GM23338 (cell line): ENCODE results near the gene RASSF4. TPM values are rescaled to one million over a fixed set of nuclear protein-coding genes. Genes with fewer than 3 reads are reported as not detected.

ENCODE experiments used
- ATAC-seq: fragments of 200-7000 bp; cut with Tn5 transposase; 3 replicates; pipeline ENCODE4 v1.9.1; 2020
- DNase-seq: peaks from one replicate; pipeline ENCODE4 v3.0.0-alpha.2; 2015; ENCODE audit warnings: low spot score
- H2AFZ ChIP-seq: fragments of 200-600 bp; sonication (generic); 2 replicates; pipeline ENCODE4 v1.8.0; 2016; ENCODE audit warnings: antibody characterized with exemption, mild to moderate bottlenecking, moderate library complexity
- H3F3A ChIP-seq: fragments of 200-600 bp; sonication (generic); replicated peaks from 2 replicates; pipeline ENCODE4 v1.8.0; 2017; ENCODE audit warnings: antibody characterized with exemption, mixed run types, low read depth
- H3K27ac ChIP-seq: fragments of 200-600 bp; sonication (generic); 2 replicates; pipeline ENCODE4 v1.6.1; 2016; ENCODE audit warnings: low read depth
- H3K27me3 ChIP-seq: fragments of 200-600 bp; sonication (generic); 2 replicates; pipeline ENCODE4 v1.8.0; 2016; ENCODE audit warnings: mild to moderate bottlenecking, mixed run types, moderate library complexity; ENCODE audit not compliant: insufficient read depth
- H3K36me3 ChIP-seq: fragments of 200-600 bp; sonication (generic); 2 replicates; pipeline ENCODE4 v1.8.0; 2016; ENCODE audit warnings: mild to moderate bottlenecking; ENCODE audit not compliant: insufficient read depth
- H3K4me1 ChIP-seq: fragments of 200-600 bp; sonication (generic); 2 replicates; pipeline ENCODE4 v1.8.0; 2016; ENCODE audit warnings: mild to moderate bottlenecking, moderate library complexity; ENCODE audit not compliant: insufficient read depth
- H3K4me2 ChIP-seq: fragments of 200-600 bp; sonication (generic); 2 replicates; pipeline ENCODE4 v1.7.1; 2017; ENCODE audit warnings: mixed run types
- H3K4me3 ChIP-seq: fragments of 200-600 bp; sonication (generic); 2 replicates; pipeline ENCODE4 v1.6.1; 2016; ENCODE audit warnings: mixed run types
- H3K79me2 ChIP-seq: fragments of 200-600 bp; sonication (generic); replicated peaks from 2 replicates; pipeline ENCODE4 v1.8.0; 2017; ENCODE audit warnings: mild to moderate bottlenecking; ENCODE audit not compliant: insufficient read depth
- H3K9me2 ChIP-seq: fragments of 200-600 bp; sonication (generic); 2 replicates; pipeline ENCODE4 v1.8.0; 2017; ENCODE audit not compliant: insufficient read depth
- H4K20me1 ChIP-seq: fragments of 200-600 bp; sonication (generic); replicated peaks from 2 replicates; pipeline ENCODE4 v1.8.0; 2017; ENCODE audit warnings: mild to moderate bottlenecking; ENCODE audit not compliant: insufficient read depth
- H3K27ac Mint-ChIP-seq: 2 replicates; pipeline ENCODE4 v1.8.0; 2020; ENCODE audit warnings: inconsistent platforms, mild to moderate bottlenecking, moderate library complexity, mixed read lengths
- H3K27me3 Mint-ChIP-seq: 3 replicates; pipeline ENCODE4 v1.8.0; 2022; ENCODE audit warnings: low read depth, mild to moderate bottlenecking, moderate library complexity, mixed read lengths, inconsistent platforms; ENCODE audit not compliant: insufficient read depth, poor library complexity
- H3K36me3 Mint-ChIP-seq: 3 replicates; pipeline ENCODE4 v1.8.0; 2021; ENCODE audit warnings: low read depth, mild to moderate bottlenecking, inconsistent platforms, moderate library complexity, mixed read lengths
- H3K4me1 Mint-ChIP-seq: 3 replicates; pipeline ENCODE4 v1.8.0; 2020; ENCODE audit warnings: mild to moderate bottlenecking, inconsistent platforms, mixed read lengths
- H3K4me3 Mint-ChIP-seq: 3 replicates; pipeline ENCODE4 v1.8.0; 2021; ENCODE audit warnings: moderate library complexity, mild to moderate bottlenecking, inconsistent platforms, mixed read lengths
- H3K9me3 Mint-ChIP-seq: 3 replicates; pipeline ENCODE4 v1.8.0; 2020; ENCODE audit warnings: moderate library complexity, mild to moderate bottlenecking, inconsistent platforms, mixed read lengths
- EZH2 ChIP-seq: fragments of 200-600 bp; sonication (generic); IDR thresholded peaks from one replicate; pipeline ENCODE4 v1.8.0; 2017; ENCODE audit warnings: antibody characterized with exemption, mild to moderate bottlenecking, low read depth; ENCODE audit not compliant: unreplicated experiment
- JUNB ChIP-seq: IDR thresholded peaks from one replicate; pipeline ENCODE4 v1.6.1; 2016; ENCODE audit warnings: antibody characterized with exemption; ENCODE audit not compliant: unreplicated experiment
- REST ChIP-seq: IDR thresholded peaks from one replicate; pipeline ENCODE4 v1.6.1; 2018; ENCODE audit warnings: antibody characterized with exemption; ENCODE audit not compliant: unreplicated experiment
- ZNF114 ChIP-seq: fragments of 250-450 bp; sonication (Bioruptor Pico); IDR thresholded peaks from 2 replicates; pipeline ENCODE4 v1.5.0; 2020; ENCODE audit warnings: mild to moderate bottlenecking, moderate library complexity
- ZNF331 ChIP-seq: fragments of 250-450 bp; sonication (Bioruptor Pico); IDR thresholded peaks from 2 replicates; pipeline ENCODE4 v1.5.0; 2020; ENCODE audit warnings: low read depth, mild to moderate bottlenecking, moderate library complexity
- ZNF462 ChIP-seq: fragments of 250-450 bp; sonication (Bioruptor Pico); IDR thresholded peaks from 2 replicates; pipeline ENCODE4 v1.5.0; 2020; ENCODE audit warnings: mild to moderate bottlenecking, moderate library complexity
- polyA plus RNA-seq: library from polyadenylated mRNA; unstranded; fragments of >200 nt; fragmentation: Nextera tagmentation; extraction: Ambion mirVana; gene quantifications from 2 replicates; pipeline ENCODE4 v1.2.1, GENCODE V29; 2016
- total RNA-seq: library from RNA; depleted of rRNA; stranded (reverse); fragments of >200 nt; shearing (Covaris generic); gene quantifications from 2 replicates; pipeline ENCODE4 v1.2.3, GENCODE V29; 2014

Gene RASSF4
- total and polyA plus RNA-seq, 2 experiments from 2014 or later, result 12.4 to 13.6 TPM

- TF ChIP-seq ZNF462 (CRISPR knock-in tag) (no peak), EZH2 (no peak), REST (no peak), ZNF331 (CRISPR knock-in tag) (no peak)
Measured at GRCh38 chr10:44994752-44995530, 35.3 kb downstream of the RASSF4 start (continued).

GRCh38 chr10:44995581-44995913 is 35.9 kb downstream of the RASSF4 start:
- Histone ChIP-seq H3K4me1 (peaks cover 21% of the 10 kb centered on the region), H2AFZ (no peak overlapping the region), H3K27ac (no peak overlapping the region), H3K79me2 (no peaks in the 10 kb centered on the region), H3K4me2 (no peak overlapping the region), H3K4me3 (no peak overlapping the region), H3F3A (0 out of 2 replicates have a peak, but pooled peaks cover 7% of the 10 kb centered on the region), H3K27me3 (no peaks in the 10 kb centered on the region), H3K36me3 (no peaks in the 10 kb centered on the region), H4K20me1 (no peaks in the 10 kb centered on the region), H3K9me2 (no peaks in the 10 kb centered on the region)
- ATAC-seq (no peak), DNase-seq (no peak)
- Mint-ChIP-seq H3K27ac (no peak overlapping the region), H3K4me1 (peaks cover 50% of the 10 kb centered on the region), H3K9me3 (peaks cover 5% of the 10 kb centered on the region; the same call in 1 of the 3 replicates), H3K27me3 (peaks cover 12% of the 10 kb centered on the region), H3K36me3 (peaks cover 6% of the 10 kb centered on the region; the same call in 1 of the 3 replicates), H3K4me3 (no peak overlapping the region)
- TF ChIP-seq JUNB (no peak), ZNF114 (no peak)
